ENCODE measurements around the gene KRTAP5-2.
"Not testable (repeated sequence)": the region's sequence is repeated elsewhere in the genome, so short reads cannot be mapped to it uniquely, and the experiment has no call there.

KRTAP5-2 gene

GRCh38 chr11:1589191-1589963 is 8.7 kb downstream of the KRTAP5-2 start:
- not testable (repeated sequence) for DNase-seq

DNA sequence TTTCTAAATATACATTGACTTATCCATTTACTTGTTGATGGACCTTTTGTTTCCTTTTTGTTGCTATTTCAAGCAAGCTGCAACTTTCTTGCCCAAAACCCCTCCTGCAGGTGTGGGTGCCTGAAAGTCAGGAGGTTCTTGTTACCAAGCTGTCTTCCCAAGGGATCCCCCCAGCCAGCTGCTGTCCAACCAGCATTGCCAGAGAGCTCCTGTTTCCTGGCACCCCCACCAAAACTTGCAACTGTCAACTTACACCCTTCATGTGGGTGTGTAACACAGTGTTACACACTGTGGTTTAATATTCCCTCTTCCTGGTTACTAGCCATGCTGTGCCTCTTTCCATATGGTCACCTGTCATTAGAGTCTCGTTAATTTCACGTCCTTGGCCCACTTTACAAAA is 11.4 kb downstream of the KRTAP5-2 start:
- no peak for DNase-seq

GRCh38 chr11:1584661-1585370 is 13.3 kb downstream of the KRTAP5-2 start, which contains the start of gene KRTAP5-1:
Gene KRTAP5-1, minus strand, starts transcription at chr11:1585283. Its CDS starts 34 bp downstream, at chr11:1585249.
- DNase-seq = not testable (repeated sequence)

DNA sequence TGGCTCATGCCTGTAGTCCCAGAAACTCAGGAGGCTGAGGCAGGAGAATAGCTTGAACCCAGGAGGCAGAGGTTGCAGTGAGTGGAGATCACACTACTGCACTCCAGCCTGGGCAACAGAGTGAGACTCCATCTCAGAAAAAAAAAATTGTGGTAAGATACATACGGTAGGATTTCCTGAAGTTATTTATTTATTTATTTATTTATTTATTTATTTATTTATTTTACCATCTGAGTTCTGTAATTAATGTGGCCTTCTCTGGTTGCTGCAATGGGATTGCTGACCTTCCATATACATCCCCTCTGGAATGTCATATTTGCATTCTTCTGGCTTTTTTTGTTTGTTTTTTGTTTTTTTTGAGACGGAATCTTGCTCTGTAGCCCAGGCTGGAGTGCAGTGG is 15.2 kb downstream of the KRTAP5-2 start:
- not testable (repeated sequence) for DNase-seq

DNA sequence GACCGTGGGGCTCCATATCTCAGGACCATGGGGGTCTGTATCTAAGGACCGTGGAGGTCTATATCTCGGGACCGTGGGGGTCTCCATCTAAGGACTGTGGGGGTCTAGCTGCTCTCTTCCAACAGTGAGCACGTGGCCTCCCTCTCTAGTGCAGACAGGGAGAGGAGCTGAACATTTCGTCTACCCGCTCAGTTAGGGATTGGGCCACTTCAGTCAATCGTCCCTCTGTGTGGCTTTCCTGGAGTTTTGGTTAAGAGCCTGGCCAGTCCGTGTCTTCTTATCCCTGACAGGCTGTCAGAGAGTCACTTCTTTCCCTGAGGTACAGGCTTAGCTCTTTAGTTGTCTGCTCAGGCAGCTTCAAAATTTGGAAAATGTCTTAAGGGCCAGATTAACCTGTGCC is 16.1 kb downstream of the KRTAP5-2 start:
- DNase-seq = no peak

GRCh38 chr11:1576825-1577224 is 21.3 kb downstream of the KRTAP5-2 start:
- no peak for DNase-seq

DNA sequence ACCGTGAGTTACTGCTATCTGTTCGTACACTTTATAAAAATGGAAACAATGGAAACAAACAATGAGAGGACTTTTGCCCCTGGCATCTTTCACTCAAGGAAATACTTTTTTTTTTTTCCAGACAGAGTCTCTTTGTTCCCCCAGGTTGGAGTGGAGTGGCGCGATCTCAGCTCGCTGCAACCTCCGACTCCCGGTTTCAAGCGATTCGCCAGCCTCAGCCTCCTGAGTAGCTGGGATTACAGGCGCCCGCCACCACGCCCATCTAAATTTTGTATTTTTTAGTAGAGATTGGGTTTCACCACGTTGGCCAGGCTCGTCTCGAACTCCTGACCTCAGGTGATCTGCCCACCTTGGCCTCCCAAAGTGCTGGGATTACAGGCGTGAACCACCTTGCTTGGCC is 22.3 kb downstream of the KRTAP5-2 start:
- not testable (repeated sequence) for DNase-seq

- DNase-seq = no peak
Measured at GRCh38 chr11:1574933-1575242, 23.2 kb downstream of the KRTAP5-2 start.

DNA sequence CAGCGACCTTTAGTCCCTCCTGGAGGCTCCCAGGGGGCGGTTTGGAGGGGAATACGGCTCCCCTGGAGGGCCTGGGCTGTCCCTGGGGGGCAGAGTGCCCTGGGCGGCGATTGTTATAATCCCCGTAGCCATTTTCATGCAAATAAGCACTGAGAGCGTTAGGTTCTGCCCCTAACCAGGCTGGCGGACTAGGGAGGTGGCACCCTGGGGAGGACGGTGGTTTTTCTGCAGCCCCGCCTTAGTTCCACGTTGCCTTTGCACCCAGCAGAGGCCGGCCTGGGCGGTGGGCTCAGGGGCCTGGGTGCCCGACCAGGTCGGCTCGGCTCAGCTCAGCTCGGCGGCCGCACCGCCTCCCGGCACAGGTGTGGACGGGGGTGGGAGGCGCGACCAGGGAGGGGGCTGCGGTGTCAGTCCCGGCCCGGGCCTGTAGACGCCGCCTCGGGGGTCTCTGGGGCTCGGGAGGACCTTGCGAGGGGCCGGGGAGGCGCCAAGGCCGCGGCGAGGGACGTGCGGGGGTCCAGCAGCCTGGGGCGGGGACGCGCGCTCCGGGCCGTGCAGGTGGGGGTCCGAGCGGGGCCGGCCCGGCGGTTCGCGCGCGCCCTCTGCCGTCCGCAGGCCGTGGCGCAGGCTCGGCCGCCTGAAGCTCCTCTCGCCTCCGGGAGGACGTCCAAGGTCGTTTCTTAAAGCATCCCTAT is 23.7 kb downstream of the KRTAP5-2 start:
- peak; percentile 43 to 79 for DNase-seq

DNA sequence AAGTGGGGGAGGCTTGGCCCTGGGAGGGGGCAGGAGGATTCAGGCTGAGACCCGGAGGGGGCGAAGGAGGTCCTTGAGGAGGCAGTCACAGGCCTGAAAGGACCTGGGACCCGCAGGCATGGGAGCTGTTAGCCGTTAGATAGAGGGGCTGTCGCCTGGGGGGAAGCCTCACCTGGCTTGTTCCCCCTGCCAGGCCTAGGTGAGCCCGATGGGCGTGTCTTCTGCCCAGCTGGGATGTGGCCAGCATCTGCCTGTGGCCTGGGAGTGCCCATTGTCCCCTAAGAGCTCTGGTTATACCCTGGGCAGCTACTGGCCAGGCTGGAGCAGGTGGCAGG is 24.2 kb downstream of the KRTAP5-2 start:
- peak in 1 of 2 experiments; percentile 61 for DNase-seq

GRCh38 chr11:1573077-1573902 is 24.8 kb downstream of the KRTAP5-2 start:
- peak; percentile 58 to 67 for DNase-seq

- peak; percentile 88 to 91 for DNase-seq
Measured at GRCh38 chr11:1572197-1573076, 25.7 kb downstream of the KRTAP5-2 start, which contains the start of gene DUSP8. Gene DUSP8, minus strand, starts transcription at chr11:1572271. Its CDS starts 6,445 bp downstream, at chr11:1565826.

DNA sequence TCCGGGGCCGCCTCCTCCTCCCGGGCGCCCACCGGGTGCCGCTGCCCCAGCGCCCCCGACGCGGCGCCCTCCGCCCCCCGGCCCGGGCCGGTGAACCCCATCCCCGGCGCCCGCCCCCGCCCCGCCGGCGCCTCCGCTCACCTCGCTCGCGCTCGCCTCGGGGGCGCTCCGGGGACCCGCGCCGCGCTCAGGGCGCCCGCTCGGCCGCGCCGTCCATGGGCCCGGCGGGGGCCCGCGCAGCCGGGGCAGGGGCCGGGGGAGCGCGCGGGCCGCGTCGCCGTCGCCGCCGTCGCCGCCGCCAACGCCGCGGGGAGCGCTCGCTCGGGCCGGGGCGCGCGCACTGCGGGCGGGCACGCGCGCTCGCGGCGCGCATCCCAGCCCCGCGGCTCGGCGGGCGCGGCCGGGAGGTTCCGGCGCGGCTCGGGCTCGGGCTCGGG is 26.3 kb downstream of the KRTAP5-2 start:
- DNase-seq = no peak

DNA sequence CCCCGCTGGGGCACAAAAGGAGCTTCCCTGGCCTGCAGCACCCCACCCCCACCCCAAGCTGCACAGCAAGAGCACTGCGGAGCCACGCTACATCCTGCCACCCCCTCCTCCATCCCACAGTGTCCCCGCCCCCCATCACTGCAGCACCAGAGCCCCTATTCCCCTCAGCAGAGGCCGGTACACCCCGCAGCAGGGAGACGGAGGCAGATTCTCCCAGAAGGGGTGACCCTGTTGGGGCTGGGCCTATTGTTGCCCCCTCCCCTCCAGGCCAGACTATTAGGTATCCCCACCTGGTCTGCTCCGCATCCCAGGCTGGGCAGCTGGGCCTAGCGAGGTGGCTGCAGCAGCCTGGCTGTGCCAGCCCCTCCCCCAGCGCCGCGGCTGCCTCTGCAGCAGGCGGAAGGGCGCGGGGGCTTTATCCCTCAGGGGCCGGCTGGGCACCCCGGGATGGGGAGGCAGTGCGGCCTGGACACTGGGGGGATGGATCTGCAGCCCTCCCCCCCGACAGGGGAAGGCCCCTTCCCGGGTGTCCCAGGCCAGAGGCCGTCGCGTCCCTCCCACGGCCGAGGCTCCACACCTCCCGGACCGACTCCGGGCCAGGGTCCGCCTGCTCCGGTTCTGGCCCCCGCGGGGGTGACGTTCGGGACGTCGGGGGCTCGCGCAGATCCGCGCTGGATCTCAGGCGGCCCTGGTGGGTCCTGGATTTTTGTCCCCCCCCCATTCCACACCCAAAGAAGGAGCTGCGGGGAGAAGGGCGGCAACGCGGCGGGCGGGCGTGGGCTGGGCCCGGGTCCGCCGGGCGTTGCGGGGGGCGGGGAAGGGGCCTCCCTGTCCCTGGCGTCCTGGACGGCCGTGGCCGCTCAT is 27.0 kb downstream of the KRTAP5-2 start:
- DNase-seq = peak; percentile 43 to 57

- no peak for DNase-seq
Measured at GRCh38 chr11:1570531-1570895, 27.6 kb downstream of the KRTAP5-2 start.

- DNase-seq = no peak
Measured at GRCh38 chr11:1570001-1570453, 28.1 kb downstream of the KRTAP5-2 start.

- no peak for DNase-seq
Measured at GRCh38 chr11:1569251-1569780, 28.8 kb downstream of the KRTAP5-2 start.

DNA sequence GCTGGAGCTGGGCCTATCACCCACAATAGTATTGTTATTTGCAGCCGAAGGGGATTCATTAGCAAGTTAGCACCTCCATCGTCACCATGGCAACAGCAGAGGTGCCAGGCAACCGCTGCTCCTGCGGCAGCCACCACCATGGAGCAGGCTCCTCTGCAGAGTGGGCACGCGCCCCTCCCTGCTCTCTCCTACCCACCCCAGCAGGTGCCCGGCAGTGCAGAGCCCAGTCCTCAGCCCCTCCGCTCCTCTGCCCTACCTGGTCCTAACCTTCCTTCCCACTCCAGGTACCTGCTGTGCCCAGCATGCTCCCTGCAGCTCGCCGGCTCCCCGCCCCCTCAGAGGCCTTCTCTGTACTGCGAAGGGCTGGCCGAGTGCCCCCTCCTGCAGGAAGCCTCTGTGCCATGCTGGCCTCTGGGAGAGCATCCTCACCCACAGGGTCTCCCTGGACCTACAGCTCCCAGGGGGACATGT is 29.6 kb downstream of the KRTAP5-2 start:
- peak; percentile 14 to 48 for DNase-seq

- DNase-seq = no peak
Measured at GRCh38 chr11:1567721-1568100, 30.4 kb downstream of the KRTAP5-2 start.

- DNase-seq = no peak
Measured at GRCh38 chr11:1567052-1567720, 30.9 kb downstream of the KRTAP5-2 start.

Data from NCI-H2081 (cell line).